Measurements from ENCODE around the gene GRAPL. TPM values are rescaled to one million over a fixed set of nuclear protein-coding genes. Genes with fewer than 3 reads are reported as not detected.
"Not testable (repeated sequence)": the region's sequence is repeated elsewhere in the genome, so short reads cannot be mapped to it uniquely, and the experiment has no call there.

The GRAPL gene
- total RNA-seq, 1 experiment from 2014 or later, result 6.2 TPM

GRCh38 chr17:19143097-19143777 is 15.8 kb downstream of the GRAPL start:
- H3K9ac ChIP-seq (ENCODE audit: low read length); H3K79me2 ChIP-seq (ENCODE audit: low read length); H2AFZ ChIP-seq (ENCODE audit: low read length); H3K36me3 ChIP-seq (ENCODE audit: insufficient read depth, low read length); H3K4me2 ChIP-seq (ENCODE audit: low read depth, low read length, poor library complexity, severe bottlenecking); H3K4me1 ChIP-seq (ENCODE audit: low read length); DNase-seq; H3K27me3 ChIP-seq (ENCODE audit: low read length); H3K9me2 ChIP-seq (replicated peaks; ENCODE audit: insufficient read depth, low read length); H4K20me1 ChIP-seq (ENCODE audit: insufficient read depth, low read depth, low read length); H3K4me3 ChIP-seq (ENCODE audit: low read length); H3K27ac ChIP-seq (ENCODE audit: low read length); H3K9me3 ChIP-seq (ENCODE audit: low read length): not testable (repeated sequence)

GRCh38 chr17:19144373-19144772 is 17.0 kb downstream of the GRAPL start:
- H3K27me3 ChIP-seq (ENCODE audit: low read length); H3K4me1 ChIP-seq (ENCODE audit: low read length); H4K20me1 ChIP-seq (ENCODE audit: insufficient read depth, low read depth, low read length); H3K9me3 ChIP-seq (ENCODE audit: low read length); H3K27ac ChIP-seq (ENCODE audit: low read length); DNase-seq; H3K9ac ChIP-seq (ENCODE audit: low read length); H3K4me2 ChIP-seq (ENCODE audit: low read depth, low read length, poor library complexity, severe bottlenecking); H2AFZ ChIP-seq (ENCODE audit: low read length); H3K36me3 ChIP-seq (ENCODE audit: insufficient read depth, low read length); H3K4me3 ChIP-seq (ENCODE audit: low read length); H3K9me2 ChIP-seq (replicated peaks; ENCODE audit: insufficient read depth, low read length); H3K79me2 ChIP-seq (ENCODE audit: low read length): not testable (repeated sequence)

GRCh38 chr17:19145471-19145870 is 18.1 kb downstream of the GRAPL start:
- H3K36me3 ChIP-seq (ENCODE audit: insufficient read depth, low read length); H3K27me3 ChIP-seq (ENCODE audit: low read length); H3K4me3 ChIP-seq (ENCODE audit: low read length); DNase-seq; H3K9me2 ChIP-seq (replicated peaks; ENCODE audit: insufficient read depth, low read length); H3K4me1 ChIP-seq (ENCODE audit: low read length); H3K4me2 ChIP-seq (ENCODE audit: low read depth, low read length, poor library complexity, severe bottlenecking); H3K9ac ChIP-seq (ENCODE audit: low read length); H4K20me1 ChIP-seq (ENCODE audit: insufficient read depth, low read depth, low read length); H3K27ac ChIP-seq (ENCODE audit: low read length); H3K9me3 ChIP-seq (ENCODE audit: low read length); H2AFZ ChIP-seq (ENCODE audit: low read length); H3K79me2 ChIP-seq (ENCODE audit: low read length): not testable (repeated sequence)

GRCh38 chr17:19150678-19151615 is 23.6 kb downstream of the GRAPL start:
- not testable (repeated sequence) for H3K9ac ChIP-seq (ENCODE audit: low read length); H3K4me3 ChIP-seq (ENCODE audit: low read length); H3K9me2 ChIP-seq (replicated peaks; ENCODE audit: insufficient read depth, low read length); H2AFZ ChIP-seq (ENCODE audit: low read length); H4K20me1 ChIP-seq (ENCODE audit: insufficient read depth, low read depth, low read length); H3K4me2 ChIP-seq (ENCODE audit: low read depth, low read length, poor library complexity, severe bottlenecking); H3K4me1 ChIP-seq (ENCODE audit: low read length); H3K27me3 ChIP-seq (ENCODE audit: low read length); H3K27ac ChIP-seq (ENCODE audit: low read length); H3K36me3 ChIP-seq (ENCODE audit: insufficient read depth, low read length); H3K9me3 ChIP-seq (ENCODE audit: low read length); H3K79me2 ChIP-seq (ENCODE audit: low read length); DNase-seq

- H4K20me1 ChIP-seq (ENCODE audit: insufficient read depth, low read depth, low read length); H3K27ac ChIP-seq (ENCODE audit: low read length); H3K4me3 ChIP-seq (ENCODE audit: low read length); H3K79me2 ChIP-seq (ENCODE audit: low read length); H3K9ac ChIP-seq (ENCODE audit: low read length); H3K9me2 ChIP-seq (replicated peaks; ENCODE audit: insufficient read depth, low read length); H3K36me3 ChIP-seq (ENCODE audit: insufficient read depth, low read length); H3K4me1 ChIP-seq (ENCODE audit: low read length); H3K9me3 ChIP-seq (ENCODE audit: low read length); H3K27me3 ChIP-seq (ENCODE audit: low read length); H2AFZ ChIP-seq (ENCODE audit: low read length); DNase-seq; H3K4me2 ChIP-seq (ENCODE audit: low read depth, low read length, poor library complexity, severe bottlenecking): not testable (repeated sequence)
Measured at GRCh38 chr17:19157628-19158027, 30.2 kb downstream of the GRAPL start.

- not testable (repeated sequence) for H3K9ac ChIP-seq (ENCODE audit: low read length); H3K27me3 ChIP-seq (ENCODE audit: low read length); H2AFZ ChIP-seq (ENCODE audit: low read length); H3K27ac ChIP-seq (ENCODE audit: low read length); H3K79me2 ChIP-seq (ENCODE audit: low read length); H3K36me3 ChIP-seq (ENCODE audit: insufficient read depth, low read length); H4K20me1 ChIP-seq (ENCODE audit: insufficient read depth, low read depth, low read length); H3K4me3 ChIP-seq (ENCODE audit: low read length); H3K4me2 ChIP-seq (ENCODE audit: low read depth, low read length, poor library complexity, severe bottlenecking); H3K4me1 ChIP-seq (ENCODE audit: low read length); H3K9me2 ChIP-seq (replicated peaks; ENCODE audit: insufficient read depth, low read length); DNase-seq; H3K9me3 ChIP-seq (ENCODE audit: low read length)
Measured at GRCh38 chr17:19158478-19158877, 31.1 kb downstream of the GRAPL start.

GRCh38 chr17:19158938-19159337 is 31.5 kb downstream of the GRAPL start:
- H3K79me2 ChIP-seq (ENCODE audit: low read length); H4K20me1 ChIP-seq (ENCODE audit: insufficient read depth, low read depth, low read length); H3K9me3 ChIP-seq (ENCODE audit: low read length); H3K4me2 ChIP-seq (ENCODE audit: low read depth, low read length, poor library complexity, severe bottlenecking); H3K27me3 ChIP-seq (ENCODE audit: low read length); H2AFZ ChIP-seq (ENCODE audit: low read length); H3K36me3 ChIP-seq (ENCODE audit: insufficient read depth, low read length); H3K4me3 ChIP-seq (ENCODE audit: low read length); H3K9ac ChIP-seq (ENCODE audit: low read length); DNase-seq; H3K27ac ChIP-seq (ENCODE audit: low read length); H3K9me2 ChIP-seq (replicated peaks; ENCODE audit: insufficient read depth, low read length); H3K4me1 ChIP-seq (ENCODE audit: low read length): not testable (repeated sequence)

GRCh38 chr17:19161308-19162107 is 34.1 kb downstream of the GRAPL start:
- H3K9ac ChIP-seq (ENCODE audit: low read length); H3K27ac ChIP-seq (ENCODE audit: low read length); H2AFZ ChIP-seq (ENCODE audit: low read length); DNase-seq; H3K79me2 ChIP-seq (ENCODE audit: low read length); H3K4me2 ChIP-seq (ENCODE audit: low read depth, low read length, poor library complexity, severe bottlenecking); H3K36me3 ChIP-seq (ENCODE audit: insufficient read depth, low read length); H3K27me3 ChIP-seq (ENCODE audit: low read length); H4K20me1 ChIP-seq (ENCODE audit: insufficient read depth, low read depth, low read length); H3K4me1 ChIP-seq (ENCODE audit: low read length); H3K9me2 ChIP-seq (replicated peaks; ENCODE audit: insufficient read depth, low read length); H3K9me3 ChIP-seq (ENCODE audit: low read length); H3K4me3 ChIP-seq (ENCODE audit: low read length): not testable (repeated sequence)

Measured in Karpas-422 (cell line).